Activated naive CD8-positive, alpha-beta T cell treated with anti-CD3 and anti-CD28 coated beads, Interleukin-2, amount 50 U/mL, for 16 hours (primary cell): ENCODE data around the gene EGF.

Experiments used
- DNase-seq: peaks from one replicate; pipeline ENCODE4 v3.0.0-alpha.2; 2020; ENCODE audit warnings: low read depth, low spot score

EGF gene

DNA sequence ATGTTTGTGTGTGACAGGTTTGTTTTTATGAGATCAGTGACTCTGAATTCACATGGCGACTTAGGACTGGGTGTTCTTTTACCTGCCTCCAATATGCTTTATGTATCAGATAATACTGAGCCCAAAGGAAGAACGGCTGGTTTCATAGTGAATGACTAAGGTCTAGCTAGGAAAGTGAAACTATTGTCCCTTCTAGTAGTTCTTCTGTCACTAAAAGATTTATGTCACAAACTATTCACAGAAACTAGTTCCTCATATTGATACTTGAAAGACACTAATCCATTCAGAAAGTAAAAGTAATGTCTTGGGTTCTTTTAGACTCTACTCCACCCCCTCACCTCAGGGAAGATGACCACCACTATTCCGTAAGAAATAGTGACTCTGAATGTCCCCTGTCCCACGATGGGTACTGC, 81.7 kb downstream of the EGF start:
- no peak for DNase-seq

DNA sequence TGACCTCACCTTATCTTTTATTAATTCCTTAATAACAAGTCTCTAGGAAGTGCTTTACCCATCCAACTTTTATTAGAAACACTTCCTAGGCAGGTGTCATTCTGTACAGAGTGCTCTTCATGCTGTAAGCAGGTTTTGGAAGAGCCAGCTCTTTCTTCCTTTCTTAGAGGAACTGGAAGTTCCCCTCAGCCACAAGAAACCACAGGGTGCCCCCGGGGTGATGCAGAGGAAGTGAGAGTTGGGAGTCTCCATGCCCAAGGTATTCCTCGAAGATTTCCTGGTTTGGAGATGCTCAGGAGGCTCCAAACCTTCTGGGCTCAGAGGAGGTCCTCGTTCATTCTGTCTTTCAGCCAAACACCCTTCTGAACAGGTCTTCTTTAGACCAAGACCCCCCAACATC, 83.8 kb downstream of the EGF start:
- no peak for DNase-seq

DNA sequence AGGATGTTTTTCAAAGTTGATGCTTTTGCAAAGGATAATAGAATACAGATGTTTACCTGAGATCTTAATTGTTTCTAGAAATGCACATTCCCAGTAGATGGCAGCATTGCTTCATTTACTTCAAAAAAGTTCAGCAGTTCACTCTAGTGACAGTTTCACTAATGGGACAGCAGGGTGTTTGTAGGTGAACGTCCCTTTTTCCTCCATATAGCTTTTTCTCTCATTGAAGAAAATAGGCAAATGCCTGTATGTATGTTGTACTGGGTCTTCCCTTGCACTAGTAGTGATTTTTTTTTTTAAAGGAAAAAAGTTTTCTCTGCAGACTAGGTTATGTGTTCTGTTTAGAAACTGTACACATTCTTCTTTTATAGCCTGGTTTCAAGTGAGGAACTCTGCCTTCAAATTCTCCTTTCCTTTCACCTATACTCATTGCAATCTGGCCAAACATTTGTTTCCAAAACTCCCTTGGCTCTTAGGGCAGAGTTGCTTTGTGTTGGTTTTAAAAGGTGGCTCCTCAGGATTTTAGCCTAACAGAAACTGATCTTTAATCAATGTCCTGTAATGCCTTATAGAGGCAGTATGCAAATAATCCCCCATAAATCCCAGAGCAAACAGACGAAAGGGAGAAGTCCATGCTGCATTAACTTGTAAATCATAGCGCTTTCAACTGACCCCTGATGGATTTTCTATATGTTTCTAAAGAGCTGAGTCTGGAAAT, 86.3 kb downstream of the EGF start:
- DNase-seq: no peak

DNA sequence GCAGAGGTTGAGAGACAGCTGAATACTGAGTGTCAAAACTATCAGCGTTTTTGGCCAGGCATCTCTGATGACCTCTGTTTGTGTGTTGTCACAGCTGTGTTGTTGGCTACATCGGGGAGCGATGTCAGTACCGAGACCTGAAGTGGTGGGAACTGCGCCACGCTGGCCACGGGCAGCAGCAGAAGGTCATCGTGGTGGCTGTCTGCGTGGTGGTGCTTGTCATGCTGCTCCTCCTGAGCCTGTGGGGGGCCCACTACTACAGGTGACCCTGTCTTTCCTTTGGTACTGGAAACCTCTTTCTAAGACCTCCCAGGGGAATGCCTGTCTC, 86.9 kb downstream of the EGF start:
- DNase-seq: no peak

DNA sequence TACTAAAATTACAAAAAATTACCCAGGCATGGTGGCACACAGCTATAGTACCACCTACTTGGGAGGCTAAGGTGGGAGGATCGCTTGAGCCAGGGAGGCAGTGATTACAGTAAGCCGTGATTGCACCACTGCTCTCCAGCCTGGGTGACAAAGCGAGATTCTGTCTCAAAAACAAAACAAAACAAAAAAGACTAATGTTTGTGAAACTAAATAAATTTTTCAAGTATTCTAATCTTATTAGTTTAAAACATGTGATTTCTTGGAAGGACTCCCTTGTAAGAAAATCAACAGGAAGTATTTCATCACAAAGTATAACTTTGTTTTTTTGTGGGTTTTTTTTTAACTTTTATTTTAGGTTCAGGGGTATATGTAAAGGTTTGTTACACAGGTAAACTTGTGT, 89.6 kb downstream of the EGF start:
- DNase-seq: no peak

DNA sequence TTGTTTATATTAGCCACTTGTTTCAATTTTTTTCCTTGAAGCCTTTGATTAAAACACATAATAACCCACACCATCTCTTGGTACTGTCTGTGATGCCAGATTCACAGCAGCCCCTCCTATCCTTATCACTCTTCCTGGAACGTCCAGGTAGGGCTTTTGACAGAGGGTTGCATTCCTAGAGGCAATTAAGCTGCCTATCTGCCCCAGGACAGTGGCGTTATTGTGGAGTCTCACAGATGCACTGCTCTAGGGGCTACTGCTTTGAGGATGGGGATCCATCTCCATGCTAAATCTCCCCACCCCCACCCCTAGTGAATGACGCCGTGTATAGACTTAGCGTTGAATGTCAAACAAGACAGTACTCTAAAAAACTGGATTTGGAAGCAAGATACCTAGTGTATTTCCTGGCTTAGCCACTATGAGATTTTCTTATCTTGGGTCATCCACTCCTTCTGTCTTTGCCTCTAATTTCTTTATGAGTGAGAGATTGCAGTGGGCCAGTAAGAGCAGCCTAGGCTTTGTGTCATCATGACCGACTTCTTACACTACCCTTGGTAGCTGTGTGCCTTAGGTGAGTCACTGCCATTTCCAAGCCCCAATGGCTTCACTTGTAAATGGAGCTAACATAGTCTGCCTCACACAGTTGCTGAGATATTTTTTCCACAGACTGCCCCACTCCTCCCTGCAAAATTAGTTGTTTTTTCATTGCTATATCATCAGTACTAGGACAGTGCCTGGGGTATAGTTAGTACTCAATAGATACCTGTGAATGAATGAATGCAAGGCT, 90.9 kb downstream of the EGF start:
- no peak for DNase-seq

DNA sequence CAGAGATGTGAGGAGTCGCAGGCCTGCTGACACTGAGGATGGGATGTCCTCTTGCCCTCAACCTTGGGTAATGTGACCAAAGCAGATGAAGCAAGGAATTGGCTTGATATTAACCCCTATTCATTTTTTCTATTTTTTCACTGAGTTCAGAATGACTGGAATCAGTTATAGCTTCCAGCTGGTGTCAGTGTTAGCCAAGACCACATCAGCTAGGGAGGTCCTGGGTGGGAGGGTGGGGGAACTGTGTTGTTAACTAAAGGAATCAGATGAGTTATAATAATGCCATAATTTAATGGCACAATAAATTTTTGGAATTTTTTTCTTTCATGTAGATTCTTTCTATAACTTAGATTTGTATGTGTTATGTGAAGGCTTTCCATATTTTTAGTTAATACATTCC, 91.9 kb downstream of the EGF start:
- DNase-seq: no peak

DNA sequence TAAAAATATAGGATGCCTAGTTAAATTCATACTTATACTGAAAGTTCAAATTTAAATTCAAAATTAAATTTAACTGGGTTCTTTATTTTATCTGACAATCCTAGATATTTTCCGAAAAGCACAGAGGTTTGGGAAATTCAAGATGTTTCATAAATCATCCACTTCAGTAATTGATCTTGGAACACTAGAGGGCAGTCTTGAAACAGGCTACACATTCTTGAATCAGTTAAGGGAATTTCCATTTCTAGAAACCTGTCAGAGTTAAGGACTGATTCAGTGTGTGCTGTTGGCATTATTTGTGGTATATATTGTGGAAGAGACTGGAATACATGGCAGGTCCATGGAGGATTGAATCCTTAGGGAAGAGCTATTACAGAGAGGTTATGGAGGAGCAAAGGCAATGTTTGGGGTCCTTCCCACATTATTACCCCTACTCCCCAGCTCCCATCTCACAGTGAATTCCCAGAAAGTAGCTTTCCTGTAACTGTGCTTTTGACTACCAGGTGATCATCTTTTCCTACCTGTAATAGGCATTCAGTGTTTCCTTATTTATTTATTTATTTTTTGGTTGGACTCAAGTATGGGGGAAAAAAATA, 92.9 kb downstream of the EGF start:
- no peak for DNase-seq

DNA sequence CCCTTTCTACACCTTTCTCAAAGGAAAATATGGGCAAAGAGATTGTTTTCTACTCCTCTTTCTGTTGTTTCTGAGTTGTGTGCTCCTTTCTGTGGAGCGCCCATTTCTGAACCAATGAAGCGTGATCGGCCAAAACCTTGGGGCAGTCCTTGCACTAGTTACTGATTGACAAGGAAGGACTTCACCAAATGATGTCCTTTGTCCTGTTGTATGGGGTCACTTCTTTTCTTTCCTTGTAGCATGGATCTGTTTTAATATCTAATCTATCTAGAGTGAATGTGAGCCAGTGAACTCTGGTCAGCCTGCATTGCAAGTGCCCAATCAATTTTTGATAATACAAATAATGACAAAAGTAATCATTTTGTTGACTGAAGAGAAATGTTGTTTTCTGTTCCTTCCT, 94.5 kb downstream of the EGF start:
- no peak for DNase-seq

DNA sequence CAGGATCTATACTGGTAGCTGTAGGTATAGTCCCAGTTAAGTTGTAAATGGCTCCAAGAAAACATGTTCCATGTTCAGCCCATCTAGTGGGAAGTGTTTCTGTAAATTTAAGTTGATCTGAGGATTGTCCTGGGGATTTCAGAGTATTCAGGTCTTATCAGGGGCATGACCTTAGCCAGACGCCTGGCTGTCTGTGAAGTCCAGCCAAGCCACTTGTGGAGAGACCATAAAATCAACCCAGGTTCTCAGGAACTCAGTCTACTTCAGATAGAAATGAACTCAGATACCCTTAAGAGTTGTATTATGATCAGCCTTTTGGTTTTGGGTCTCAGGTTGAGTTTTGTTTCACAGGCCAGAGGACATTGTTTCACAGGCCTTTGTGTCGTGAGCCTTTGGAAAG, 95.9 kb downstream of the EGF start:
- DNase-seq: no peak

DNA sequence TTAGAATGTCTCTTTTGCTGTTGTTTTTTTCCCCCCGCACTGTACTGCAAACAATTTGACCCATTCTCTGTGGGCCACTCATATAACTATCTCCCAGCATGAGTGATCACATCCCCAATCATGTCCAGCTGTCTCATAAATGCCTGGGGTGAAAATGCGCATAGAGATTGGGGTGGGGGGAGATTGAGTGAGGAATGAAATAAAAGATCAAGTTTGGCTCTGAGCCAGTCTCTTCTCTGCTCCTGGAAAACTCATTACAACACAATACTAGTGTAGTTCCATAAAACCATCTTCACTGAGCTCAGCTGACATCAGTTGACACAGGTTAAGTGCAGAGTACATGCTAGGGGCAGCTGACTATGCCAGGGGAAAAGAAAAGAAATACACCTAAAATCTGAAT, 96.9 kb downstream of the EGF start:
- no peak for DNase-seq

DNA sequence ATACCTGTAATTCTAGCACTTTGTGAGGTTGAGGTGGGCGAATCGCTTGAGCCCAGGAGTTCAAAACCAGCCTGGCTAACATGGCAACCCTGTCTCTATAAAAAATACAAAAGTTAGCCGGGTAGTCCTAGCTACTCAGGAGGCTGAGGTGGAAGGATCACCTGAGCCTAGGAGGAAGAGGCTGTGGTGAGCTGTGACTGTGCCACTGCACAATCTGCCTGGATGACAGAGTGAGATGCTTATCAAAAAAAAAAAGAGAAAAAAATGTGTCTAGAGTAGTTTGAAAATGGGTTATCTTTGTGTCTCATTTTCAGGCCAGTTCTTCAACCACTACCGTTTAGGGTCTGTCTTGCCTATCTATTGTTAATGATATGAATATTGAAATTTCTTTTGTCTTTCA, 98.1 kb downstream of the EGF start:
- no peak for DNase-seq

DNA sequence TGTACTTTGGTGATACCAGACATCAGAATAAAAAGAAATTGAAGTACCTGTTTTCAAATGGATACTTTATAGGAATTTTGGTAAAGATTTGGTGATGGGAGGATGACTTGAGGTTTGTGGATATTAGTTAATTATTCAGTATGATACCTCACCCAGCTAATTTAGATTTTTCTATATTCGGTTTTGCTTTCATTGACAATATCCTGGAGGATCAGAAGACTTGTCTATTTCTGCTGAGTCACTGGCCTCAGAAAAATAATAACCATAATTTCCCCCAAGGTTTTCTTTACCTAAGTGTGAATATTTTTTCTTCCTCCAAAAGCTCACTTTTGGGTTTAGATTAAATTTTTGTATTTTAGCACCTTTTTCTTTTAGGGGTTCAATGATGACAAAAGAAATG, 100.2 kb downstream of the EGF start:
- DNase-seq: no peak

DNA sequence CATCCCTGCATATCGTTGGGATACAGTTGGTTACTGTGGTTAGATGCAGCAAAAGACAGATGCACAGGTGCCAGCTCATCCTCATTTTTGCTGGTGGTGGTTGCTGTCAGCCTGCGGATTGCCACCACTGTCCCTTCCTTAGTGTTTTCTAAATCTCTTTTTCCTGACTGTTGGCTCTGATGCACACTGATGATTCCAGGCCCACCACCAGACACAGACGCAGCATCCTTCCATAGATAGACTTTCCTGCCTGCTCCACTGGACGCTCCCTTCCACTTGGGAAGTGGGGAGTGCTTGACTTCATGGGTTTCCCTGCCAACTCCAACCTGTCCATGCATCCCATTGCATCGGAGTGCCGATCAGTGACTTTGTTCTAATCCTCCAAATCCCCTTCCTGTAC, 101.5 kb downstream of the EGF start:
- DNase-seq: no peak

DNA sequence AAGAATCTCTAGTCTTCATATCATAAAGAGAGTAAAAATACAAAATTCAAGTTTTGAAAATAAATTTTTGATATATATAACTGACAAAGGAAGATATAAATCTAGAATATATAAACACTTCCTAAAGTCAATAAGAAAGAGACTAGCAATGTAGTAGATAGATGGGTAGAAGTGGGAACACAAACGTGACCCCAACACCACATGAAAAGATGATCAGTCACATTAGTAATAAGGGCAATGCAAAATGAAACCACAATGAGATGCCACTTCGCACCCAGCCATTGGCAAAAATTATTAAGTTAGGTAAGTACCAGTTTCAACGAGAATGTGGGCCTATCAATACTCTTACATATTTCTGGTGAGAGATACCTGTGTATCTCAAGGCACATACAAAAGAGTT, 106.5 kb downstream of the EGF start:
- DNase-seq: no peak

DNA sequence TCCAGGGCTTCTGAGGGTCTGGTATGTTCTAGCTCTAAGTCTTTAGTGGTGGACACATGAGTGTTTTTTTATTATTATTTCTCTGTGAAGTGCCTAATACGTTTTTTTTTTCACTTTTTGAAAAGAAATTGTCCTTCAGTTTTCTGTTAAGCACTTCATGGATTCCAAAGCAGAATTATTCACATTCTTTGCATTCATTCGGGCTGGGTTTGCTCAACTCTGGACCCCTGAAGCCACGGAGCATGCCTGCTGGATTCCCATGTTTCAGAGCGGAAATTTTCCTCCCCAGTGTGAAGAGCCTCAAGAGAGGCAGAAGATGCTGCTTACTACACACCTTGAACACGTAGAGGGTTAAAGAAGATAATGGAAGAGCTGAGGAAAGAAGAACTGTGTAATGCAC, 107.5 kb downstream of the EGF start:
- DNase-seq: no peak

DNA sequence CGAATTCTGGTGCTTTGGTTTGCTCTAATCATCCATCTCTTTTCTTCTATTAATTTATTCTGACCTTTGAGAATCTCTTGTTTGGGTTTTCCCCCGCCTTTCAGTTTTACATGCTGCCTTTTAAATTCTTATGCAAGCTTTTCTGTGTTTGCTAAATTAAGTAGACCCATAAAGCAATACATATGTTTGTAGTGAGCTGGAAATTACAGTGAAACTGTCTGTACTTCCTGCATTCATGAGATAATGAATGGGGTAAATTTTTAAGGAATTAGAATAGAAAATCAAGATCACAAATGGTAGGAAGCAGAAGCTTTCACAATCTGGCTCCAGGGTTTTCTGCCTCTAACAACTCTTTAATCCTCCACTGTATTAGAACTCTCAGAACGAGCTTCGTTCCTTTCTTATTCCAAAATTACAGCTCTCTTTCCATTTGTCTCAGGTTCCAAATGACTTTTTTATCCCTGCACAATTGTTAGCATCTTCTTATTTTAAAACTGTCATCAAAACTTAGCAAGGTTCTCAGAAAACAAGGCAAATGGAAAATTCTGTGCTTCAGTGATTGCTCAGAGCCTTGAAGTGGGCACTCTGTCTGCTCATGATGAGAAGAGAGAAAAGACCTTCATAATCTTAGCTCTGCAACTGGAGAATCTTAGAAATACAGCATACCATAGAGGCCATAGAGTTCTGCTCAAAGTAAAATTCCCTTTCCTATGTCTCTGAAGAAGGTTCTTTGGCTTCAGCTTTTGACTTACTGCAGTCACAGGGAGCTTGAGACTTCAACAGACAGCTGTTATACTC, 108.2 kb downstream of the EGF start:
- no peak for DNase-seq

DNA sequence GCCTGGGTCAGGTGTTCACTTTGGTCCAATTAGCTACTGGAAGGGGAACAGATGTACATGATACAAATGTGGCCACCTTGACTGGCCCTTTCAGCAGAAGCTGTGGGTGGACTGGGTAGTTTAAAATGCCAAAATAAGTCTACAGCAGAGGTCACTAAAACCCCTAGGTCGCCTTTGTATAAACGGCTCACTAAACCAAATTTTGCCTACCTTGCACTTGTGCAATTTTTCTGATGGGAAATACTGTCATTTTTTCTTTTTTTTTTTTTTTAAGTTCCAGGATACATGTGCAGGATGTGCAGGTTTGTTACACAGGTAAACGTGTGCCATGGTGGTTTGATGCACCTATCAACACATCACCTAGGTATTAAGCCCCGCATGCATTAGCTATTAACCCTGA, 109.8 kb downstream of the EGF start:
- no peak for DNase-seq

DNA sequence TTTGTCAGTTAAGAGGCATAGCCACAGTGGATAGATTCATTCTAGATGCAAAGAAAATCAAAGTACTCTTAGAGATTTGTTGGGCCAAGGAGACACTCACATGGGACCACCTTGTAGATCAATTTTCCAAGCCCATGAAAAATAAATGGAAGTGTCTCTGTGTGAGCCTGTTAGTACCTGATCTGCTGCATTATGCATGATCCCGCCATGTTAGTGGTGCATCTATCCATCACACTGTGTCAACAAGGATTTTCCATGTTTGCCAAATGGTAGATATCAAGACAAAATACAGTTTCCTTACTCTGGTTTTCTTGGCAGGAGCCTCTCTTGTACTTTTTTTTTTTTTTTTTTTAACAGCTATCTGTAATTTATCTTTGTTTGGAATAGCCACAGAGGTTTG, 112.4 kb downstream of the EGF start:
- no peak for DNase-seq

DNA sequence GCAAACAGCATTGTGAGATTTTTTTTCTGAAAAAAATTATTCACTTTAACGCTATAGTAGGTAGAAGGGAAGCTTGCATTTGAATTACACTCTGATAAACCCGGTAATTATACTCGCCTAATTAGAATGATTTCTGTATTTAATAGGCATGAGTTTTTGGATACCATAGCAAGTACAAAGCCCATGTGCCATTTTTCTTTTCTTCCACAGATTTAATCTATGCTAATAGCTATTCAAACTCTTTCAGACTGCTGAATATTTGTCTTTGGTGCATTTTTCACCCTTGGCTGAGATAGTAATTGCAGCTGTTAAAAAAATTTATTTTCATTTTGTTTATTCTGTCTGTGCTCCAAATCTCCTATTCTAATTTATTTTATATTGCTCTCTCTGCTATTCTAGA, 113.0 kb downstream of the EGF start:
- no peak for DNase-seq

DNA sequence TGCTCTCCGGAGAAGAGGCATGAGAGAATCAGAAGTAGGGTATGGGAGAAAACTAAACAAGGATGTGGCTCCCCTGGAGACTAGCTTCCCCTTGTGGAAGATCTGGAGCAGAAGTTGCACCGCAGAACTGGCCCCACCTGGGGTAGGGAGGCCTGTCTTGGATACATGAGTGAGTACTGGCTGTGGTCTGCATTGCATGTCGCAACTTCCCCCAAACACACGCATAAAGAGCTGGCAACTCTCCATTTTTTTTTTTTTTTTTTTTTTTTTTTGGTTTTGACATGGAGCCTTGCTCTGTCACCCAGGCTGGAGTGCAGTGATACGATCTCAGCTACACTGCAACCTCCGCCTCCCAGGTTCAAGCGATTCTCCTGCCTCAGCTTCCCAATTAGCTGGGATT, 119.9 kb downstream of the EGF start:
- DNase-seq: no peak

DNA sequence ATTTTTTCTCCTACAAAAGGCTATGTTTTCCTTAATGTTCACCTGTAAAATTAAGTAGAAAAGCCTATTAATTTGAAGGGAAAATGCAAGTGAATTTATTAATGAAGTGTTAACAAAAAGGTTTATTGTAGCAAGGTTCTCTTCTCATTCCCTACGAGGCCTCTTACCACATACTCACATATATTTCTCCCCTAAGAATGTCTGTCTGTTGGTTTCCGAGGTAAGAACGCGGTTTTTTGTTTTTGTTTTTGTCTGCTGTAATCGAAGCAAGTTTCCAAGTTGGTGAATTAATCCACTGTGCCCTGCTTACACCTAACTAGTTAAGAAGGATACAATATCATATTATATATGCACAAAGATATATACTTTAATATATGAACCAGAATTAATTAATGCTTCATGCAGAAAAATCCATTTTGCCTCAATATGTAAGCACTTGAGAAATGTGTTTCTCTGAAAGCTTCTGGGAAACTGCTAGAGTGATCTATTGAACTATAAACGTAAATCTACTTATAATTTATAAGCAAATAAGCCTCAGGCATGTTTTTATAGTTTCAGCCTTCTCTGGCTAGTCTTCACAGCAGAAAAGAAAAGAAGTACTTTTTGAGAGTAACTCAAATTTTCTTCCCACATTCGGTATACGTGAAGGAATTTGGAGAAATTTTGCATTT, 120.8 kb downstream of the EGF start:
- no peak for DNase-seq
